ENCODE results near the gene PAX6.

DNA sequence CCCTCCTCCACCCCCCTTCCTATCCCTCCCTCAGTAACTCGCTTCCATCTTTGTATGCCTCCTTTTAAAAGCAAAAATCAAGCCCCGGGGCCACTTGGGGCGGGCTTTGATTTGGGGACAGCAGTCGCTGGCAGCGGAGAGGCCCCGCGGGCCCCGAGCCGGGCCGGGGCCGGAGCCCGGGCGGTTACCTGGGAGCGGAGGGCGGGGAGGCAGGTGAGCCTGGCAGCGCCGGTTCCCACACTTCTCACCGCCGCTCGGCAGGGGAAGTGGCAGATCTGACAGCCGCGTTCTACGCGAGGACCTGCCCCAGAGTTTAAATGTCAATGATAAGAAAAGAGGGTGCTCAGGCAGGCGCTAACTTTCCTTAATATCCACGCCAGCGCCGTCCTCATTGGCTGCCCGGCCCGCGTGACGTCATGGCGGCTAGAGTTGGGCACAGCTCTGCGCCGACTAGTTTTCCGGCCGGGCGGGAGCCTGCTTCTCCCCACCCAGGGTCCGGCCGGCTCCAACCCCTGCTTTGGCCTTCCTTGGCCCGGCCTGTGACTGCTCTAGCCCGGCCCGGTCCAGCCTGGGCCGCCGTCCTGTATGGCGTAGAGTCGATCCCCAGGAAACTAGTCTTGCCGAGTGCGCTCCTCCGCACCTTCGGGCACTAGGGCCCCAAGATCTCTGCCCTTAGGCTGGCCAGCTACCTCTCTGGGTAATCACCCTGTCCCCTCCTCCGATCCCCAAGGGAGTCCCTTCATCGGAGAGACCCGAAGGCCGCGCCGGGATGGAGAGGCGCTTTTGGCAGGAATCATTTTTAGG lies 6.7 kb upstream of the PAX6 start:
- TF ChIP-seq POLR2A (IDR thresholded peaks at IDR 0.05; ENCODE audit: low read depth, low read length) (no peak), TAF1 (IDR thresholded peaks at IDR 0.05; ENCODE audit: low read depth, low read length) (no peak), POLR2AphosphoS5 (IDR thresholded peaks at IDR 0.05; ENCODE audit: low read depth, low read length) (no peak)
